Nephron progenitor cell (in vitro differentiated cells): ENCODE data around the gene NAXE.
"Not testable (repeated sequence)": the region's sequence is repeated elsewhere in the genome, so short reads cannot be mapped to it uniquely, and the experiment has no call there.

Source experiments
- DNase-seq: peaks from one replicate; pipeline ENCODE4 v3.0.0; 2021
- H3K27ac Mint-ChIP-seq: 2 replicates; pipeline ENCODE4 v1.8.0; 2021; ENCODE audit warnings: mild to moderate bottlenecking, moderate library complexity, mixed read lengths
- H3K27me3 Mint-ChIP-seq: 2 replicates; pipeline ENCODE4 v1.8.0; 2021; ENCODE audit warnings: mild to moderate bottlenecking, low read depth, mixed read lengths; ENCODE audit not compliant: poor library complexity
- H3K36me3 Mint-ChIP-seq: 2 replicates; pipeline ENCODE4 v1.8.0; 2021; ENCODE audit warnings: low read depth, mixed read lengths
- H3K4me1 Mint-ChIP-seq: 2 replicates; pipeline ENCODE4 v1.8.0; 2021; ENCODE audit warnings: mixed read lengths
- H3K4me3 Mint-ChIP-seq: 2 replicates; pipeline ENCODE4 v1.8.0; 2021; ENCODE audit warnings: mild to moderate bottlenecking, moderate library complexity, mixed read lengths
- H3K9me3 Mint-ChIP-seq: 2 replicates; pipeline ENCODE4 v1.8.0; 2021; ENCODE audit warnings: mild to moderate bottlenecking, moderate library complexity, mixed read lengths
- TF ChIP-seq, protein P1 (sequence below): fragments of 200-600 bp; sonication (generic); IDR thresholded peaks from 2 replicates; pipeline ENCODE4 v1.5.0; 2021; ENCODE audit warnings: antibody characterized with exemption

The NAXE gene

DNA sequence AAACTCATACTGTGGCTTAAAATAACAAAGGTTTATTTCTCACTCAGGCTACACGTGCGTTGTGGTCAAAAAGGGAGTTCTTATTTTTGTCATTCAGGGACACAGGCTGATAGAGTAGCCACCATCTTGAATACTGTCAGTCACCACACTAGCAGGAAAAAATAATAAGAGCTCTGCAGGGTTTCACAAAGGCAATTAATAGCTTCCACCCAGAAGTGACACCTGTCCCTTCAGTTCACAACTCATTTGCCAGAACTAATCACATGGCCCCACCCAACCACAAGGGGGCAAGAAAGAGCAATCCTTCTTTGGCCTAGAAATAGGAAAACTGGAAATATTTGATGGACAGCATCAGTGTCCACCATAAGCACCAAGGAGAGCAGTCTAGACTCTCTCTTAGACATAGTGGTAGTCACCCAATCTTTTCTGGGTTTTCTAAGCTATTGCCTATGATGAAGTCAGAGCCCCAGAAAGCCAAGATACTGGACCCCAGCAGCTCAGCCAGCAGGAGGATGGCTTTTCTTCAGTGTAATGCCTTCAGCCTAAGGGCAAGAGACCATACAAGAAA lies 35.8 kb downstream of the NAXE start:
- TF ChIP-seq, protein P1, sequence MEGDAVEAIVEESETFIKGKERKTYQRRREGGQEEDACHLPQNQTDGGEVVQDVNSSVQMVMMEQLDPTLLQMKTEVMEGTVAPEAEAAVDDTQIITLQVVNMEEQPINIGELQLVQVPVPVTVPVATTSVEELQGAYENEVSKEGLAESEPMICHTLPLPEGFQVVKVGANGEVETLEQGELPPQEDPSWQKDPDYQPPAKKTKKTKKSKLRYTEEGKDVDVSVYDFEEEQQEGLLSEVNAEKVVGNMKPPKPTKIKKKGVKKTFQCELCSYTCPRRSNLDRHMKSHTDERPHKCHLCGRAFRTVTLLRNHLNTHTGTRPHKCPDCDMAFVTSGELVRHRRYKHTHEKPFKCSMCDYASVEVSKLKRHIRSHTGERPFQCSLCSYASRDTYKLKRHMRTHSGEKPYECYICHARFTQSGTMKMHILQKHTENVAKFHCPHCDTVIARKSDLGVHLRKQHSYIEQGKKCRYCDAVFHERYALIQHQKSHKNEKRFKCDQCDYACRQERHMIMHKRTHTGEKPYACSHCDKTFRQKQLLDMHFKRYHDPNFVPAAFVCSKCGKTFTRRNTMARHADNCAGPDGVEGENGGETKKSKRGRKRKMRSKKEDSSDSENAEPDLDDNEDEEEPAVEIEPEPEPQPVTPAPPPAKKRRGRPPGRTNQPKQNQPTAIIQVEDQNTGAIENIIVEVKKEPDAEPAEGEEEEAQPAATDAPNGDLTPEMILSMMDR: peak; percentile 73
- Mint-ChIP-seq H3K27ac (no peak overlapping the region), H3K4me1 (peaks cover 8% of the 10 kb centered on the region), H3K27me3 (peaks cover 100% of the 10 kb centered on the region), H3K9me3 (no peaks in the 10 kb centered on the region), H3K36me3 (no peaks in the 10 kb centered on the region), H3K4me3 (no peak overlapping the region)
- DNase-seq: peak; percentile 64

DNA sequence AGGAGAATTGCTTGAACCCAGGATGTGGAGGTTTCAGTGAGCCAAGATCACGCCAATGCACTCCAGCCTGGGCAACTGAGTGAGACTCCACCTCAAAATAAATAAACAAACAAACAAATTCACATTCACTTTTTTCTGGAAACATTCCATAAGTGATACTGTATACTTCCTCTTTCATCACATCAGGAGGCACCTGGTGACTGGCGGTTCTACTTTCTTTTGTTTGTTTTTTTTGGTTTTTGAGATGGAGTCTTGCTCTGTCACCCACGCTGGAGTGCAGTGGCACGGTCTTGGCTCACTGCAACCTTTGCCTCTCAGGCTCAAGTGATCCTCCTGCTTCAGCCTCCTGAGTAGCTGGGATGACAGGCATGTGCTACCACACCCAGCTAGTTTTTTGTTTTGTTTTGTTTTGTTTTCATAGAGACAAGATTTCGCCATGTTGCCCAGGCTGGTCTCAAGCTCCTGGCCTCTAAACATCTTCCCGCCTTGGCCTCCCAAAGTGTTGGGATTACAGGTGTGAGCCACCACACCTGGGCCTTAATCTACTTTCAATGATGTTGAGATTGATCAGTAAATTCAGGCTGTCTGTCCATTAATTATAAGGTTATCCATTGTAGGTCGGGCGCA lies 38.4 kb downstream of the NAXE start:
- H3K4me1 Mint-ChIP-seq: peaks cover 8% of the 10 kb centered on the region
- TF ChIP-seq, protein P1: no peak
- H3K36me3 Mint-ChIP-seq: no peaks in the 10 kb centered on the region
- peaks cover 97% of the 10 kb centered on the region for H3K27me3 Mint-ChIP-seq
- DNase-seq: no peak
- H3K9me3 Mint-ChIP-seq: no peaks in the 10 kb centered on the region
- no peak overlapping the region for H3K27ac Mint-ChIP-seq
- H3K4me3 Mint-ChIP-seq: no peak overlapping the region

DNA sequence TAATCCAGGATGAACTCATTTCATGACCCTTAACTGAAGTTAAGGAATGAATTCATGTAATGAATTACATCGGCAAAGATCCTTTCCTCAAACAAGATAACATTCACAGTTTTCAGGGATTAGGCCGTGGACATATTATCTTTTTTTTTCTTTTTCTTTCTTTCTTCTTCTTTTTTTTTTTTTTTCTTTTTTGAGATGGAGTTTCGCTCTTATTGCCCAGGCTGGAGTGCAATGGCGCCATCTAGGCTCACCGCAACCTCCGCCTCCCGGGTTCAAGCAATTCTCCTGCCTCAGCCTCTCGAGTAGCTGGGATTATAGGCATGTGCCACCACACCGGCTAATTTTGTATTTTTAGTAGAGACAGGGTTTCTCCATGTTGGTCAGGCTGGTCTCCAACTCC lies 39.6 kb downstream of the NAXE start:
- not testable (repeated sequence) for DNase-seq, H3K36me3 Mint-ChIP-seq, H3K27ac Mint-ChIP-seq, H3K9me3 Mint-ChIP-seq, H3K4me3 Mint-ChIP-seq, H3K4me1 Mint-ChIP-seq
- peaks cover 97% of the 10 kb centered on the region for H3K27me3 Mint-ChIP-seq

DNA sequence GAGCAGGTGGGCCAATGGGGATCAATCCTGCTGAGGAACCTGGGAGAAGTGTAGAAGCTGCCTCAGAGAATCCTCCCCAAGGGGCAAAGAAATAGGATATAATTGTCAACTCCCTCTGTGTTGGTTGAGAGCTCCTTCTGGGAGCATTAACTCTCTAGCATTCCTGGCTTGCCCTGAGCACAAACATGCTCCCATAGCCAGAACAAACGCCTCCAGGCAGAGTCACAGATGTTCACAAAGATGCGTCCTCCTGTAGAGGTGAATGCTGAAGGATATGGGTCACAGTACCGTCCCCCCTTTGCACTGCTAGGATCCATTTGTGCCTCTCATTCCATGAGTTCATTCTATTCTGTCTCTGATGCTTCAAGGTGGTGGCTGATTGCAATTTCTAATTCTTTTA lies 40.8 kb downstream of the NAXE start:
- DNase-seq: no peak
- peaks cover 95% of the 10 kb centered on the region for H3K27me3 Mint-ChIP-seq
- no peaks in the 10 kb centered on the region for H3K9me3 Mint-ChIP-seq
- H3K36me3 Mint-ChIP-seq: no peaks in the 10 kb centered on the region
- H3K4me3 Mint-ChIP-seq: no peak overlapping the region
- TF ChIP-seq, protein P1: no peak
- H3K27ac Mint-ChIP-seq: peak overlapping the region; percentile 14
- H3K4me1 Mint-ChIP-seq: no peaks in the 10 kb centered on the region

DNA sequence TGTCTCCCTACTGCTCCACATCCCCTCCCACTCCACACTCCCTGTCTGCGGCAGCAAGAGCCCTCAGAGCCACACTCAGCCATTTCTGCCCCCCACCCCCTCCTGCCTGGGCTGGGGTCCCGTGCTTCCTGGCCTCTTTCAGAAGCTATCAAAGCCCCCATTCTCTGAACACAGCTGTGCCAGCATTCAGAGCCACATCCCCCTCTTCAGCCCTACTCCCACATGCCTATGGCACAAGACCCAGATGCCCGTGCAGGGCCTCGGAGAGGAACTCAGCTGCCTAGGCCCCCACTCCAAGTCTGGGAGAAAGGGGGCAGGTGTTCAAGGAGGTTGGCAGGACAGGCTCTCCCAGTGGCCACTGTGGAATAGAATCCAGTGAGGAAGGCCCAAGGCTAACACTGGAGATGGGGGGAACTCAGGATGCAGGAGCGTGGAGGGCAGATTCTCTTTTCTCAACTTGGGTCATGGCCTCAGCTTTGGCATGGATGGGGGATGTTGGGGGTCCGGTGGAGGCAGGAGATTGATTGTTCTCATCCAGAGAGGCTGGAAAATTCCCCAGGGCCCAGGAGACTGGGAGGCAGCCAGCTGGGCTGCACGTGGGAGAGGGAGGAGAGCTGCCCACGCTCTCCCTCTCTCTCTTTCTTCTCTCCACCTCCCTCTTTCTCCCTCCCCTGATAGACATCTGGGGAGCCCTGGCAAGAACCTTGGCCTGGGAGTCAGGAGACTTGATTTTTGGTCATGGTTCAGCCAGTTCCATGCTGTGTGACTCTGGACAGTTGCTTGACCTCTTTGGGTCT lies 46.8 kb downstream of the NAXE start:
- H3K4me1 Mint-ChIP-seq: peaks cover 42% of the 10 kb centered on the region
- TF ChIP-seq, protein P1: no peak

DNA sequence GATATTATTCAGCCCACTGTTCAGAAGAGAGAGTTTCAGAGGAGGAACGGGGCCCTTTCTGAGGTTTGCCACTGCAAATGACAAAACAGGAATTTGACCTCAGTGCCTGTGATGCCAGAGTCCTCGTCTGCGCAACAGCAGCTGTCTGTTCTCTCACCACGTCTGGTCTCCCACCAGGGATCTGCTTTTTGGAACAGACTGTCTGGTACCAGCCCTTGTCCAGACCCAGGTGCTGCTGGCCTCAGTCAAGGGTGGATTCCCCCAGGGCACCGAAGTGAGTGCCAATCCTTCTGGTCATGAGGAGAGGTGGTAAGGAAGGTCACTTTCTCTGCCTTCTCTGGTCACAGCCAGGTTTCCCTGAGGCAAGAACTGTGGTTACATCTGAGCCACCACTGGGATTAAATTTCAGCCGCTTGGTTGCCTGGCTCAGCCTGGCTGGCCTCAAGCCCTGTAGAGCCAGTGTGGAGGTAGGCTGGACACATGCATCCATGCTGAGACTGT lies 48.1 kb downstream of the NAXE start:
- Mint-ChIP-seq H3K36me3 (no peaks in the 10 kb centered on the region), H3K4me3 (peak overlapping the region; percentile 44), H3K27ac (peak overlapping the region; percentile 28), H3K4me1 (peaks cover 42% of the 10 kb centered on the region), H3K9me3 (no peaks in the 10 kb centered on the region), H3K27me3 (peaks cover 92% of the 10 kb centered on the region)
- DNase-seq: no peak
- TF ChIP-seq, protein P1: no peak

More for the DNA sequence above, 46.8 kb downstream of the NAXE start:
- peaks cover 90% of the 10 kb centered on the region for H3K27me3 Mint-ChIP-seq
- no peak overlapping the region for H3K27ac Mint-ChIP-seq
- DNase-seq: no peak
- H3K36me3 Mint-ChIP-seq: no peaks in the 10 kb centered on the region
- H3K4me3 Mint-ChIP-seq: peak overlapping the region; percentile 54
- H3K9me3 Mint-ChIP-seq: no peaks in the 10 kb centered on the region
